GM12875 (cell line): Measurements from ENCODE around the gene ZSCAN12.
"Not testable (repeated sequence)": the region's sequence is repeated elsewhere in the genome, so short reads cannot be mapped to it uniquely, and the experiment has no call there.

ENCODE experiments used
- H3K4me3 ChIP-seq: one replicate; pipeline ENCODE4 v1.5.1; 2011; ENCODE audit warnings: low read depth, low read length, control low read depth
- TF ChIP-seq, protein P1 (sequence below): IDR thresholded peaks from 2 replicates; pipeline ENCODE4 v1.5.1; 2011; ENCODE audit warnings: low read depth, mild to moderate bottlenecking, control low read depth, inconsistent platforms, low read length, moderate library complexity, borderline replicate concordance; ENCODE audit not compliant: insufficient read depth

ZSCAN12 gene

DNA sequence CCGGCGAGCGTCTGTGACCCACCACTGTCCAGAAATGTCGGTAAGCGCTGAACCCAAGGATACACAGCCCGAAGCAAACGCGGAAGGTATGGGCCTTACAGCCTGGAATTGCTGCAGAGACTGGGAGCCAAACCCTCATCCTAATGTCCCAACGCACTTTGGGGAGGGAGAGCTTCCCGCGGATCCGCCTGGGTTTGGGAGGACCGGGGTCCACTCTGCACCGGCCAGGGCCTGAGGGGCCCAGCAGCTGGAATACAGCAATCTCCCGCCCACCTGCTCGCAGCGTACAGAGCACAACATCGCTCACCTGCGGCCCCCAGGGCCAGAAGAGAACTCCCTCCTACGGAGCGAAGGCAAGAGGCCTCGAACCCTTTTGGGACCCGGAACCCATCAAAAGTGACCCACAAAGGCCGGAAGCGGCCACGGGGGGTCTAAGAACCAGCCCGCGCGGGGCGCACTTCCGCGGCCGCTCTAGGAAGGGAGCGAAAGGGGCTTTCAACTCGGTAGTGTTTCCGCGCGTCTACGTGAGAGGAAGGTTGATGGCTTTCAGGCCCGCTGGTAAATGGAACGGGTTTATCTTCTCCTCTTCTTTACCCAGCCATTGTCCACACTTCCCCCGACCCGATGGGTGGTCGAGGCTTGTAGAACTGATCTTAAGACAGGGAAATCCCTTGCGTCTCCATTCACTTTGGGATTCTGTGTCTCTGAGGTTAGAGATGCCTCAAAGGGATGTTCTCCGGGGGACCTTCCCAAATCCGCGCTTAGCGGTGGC is at the start of gene ZSCAN12:
ZSCAN12 (minus strand) TSS at position 398 of the 772 bp plus-strand sequence. CDS start 1,342 bp downstream, outside the sequence.
- H3K4me3 ChIP-seq: peak within 1 kb of the TSS; percentile 57
- TF ChIP-seq, protein P1, sequence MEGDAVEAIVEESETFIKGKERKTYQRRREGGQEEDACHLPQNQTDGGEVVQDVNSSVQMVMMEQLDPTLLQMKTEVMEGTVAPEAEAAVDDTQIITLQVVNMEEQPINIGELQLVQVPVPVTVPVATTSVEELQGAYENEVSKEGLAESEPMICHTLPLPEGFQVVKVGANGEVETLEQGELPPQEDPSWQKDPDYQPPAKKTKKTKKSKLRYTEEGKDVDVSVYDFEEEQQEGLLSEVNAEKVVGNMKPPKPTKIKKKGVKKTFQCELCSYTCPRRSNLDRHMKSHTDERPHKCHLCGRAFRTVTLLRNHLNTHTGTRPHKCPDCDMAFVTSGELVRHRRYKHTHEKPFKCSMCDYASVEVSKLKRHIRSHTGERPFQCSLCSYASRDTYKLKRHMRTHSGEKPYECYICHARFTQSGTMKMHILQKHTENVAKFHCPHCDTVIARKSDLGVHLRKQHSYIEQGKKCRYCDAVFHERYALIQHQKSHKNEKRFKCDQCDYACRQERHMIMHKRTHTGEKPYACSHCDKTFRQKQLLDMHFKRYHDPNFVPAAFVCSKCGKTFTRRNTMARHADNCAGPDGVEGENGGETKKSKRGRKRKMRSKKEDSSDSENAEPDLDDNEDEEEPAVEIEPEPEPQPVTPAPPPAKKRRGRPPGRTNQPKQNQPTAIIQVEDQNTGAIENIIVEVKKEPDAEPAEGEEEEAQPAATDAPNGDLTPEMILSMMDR: peak; percentile 49

DNA sequence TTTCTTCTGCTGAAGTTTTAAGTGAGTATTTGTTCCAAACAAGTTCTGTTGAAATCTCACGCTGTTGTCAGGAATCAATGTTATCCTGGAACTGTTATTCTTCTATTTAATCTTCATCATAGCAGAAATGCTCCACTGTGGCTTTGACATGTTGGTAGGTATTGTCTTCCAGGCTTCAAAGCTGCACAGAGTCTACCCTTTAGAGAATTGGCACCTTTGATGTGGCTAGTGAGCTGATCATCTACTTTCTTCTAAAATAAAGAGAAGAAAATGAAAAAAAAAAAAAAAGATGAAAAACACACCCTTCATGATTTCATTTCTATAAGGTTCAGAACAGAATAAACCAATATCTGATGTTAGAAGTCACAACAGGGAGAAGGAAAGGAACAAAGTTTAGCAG is 49.5 kb upstream of the ZSCAN12 start:
- TF ChIP-seq, protein P1: no peak
- H3K4me3 ChIP-seq: no peak overlapping the region

DNA sequence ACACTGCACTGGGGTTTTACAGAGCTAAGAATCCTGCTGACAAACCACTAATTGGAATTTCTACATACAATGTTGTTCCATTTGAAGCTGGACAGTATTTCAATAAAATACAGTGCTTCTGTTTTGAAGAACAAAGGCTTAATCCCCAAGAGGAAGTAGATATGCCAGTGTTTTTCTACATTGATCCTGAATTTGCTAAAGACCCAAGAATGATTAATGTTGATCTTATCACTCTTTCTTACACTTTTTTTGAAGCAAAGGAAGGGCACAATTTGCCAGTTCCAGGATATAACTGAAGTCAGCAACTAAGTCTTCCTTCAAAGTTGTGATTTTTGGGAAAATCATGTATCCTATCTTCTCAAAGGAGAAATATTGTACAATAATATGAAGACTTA is 48.0 kb upstream of the ZSCAN12 start:
- not testable (repeated sequence) for H3K4me3 ChIP-seq

DNA sequence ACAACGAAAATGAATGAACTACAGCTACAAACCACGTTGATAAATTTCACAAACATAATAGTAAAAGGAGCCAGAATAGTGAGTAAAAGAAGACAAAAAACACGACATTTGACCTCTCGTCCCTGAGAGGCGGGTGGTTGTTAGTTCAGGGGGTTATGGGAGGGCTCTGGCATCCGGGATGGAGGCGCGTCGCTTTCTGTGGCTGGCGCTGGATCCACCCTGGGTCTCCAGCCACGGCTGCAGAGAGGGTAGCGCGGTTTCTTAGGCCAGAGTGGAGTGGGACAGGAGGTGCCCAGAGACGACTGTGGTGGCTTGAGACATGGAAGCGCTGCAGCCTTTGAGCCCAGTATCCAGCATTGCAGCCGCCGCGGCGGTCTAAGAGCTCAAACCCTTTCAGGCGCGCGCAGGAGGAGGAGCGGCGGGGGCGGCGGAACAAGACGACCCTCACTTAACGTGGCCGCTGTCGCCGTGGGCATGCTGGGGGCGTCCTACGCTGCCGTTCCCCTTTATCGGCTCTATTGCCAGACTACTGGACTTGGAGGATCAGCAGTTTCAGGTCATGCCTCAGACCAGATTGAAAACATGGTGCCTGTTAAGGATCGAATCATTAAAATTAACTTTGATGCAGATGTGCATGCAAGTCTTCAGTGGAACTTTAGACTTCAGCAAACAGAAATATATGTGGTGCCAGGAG is 47.4 kb upstream of the ZSCAN12 start:
- H3K4me3 ChIP-seq: no peak overlapping the region
- TF ChIP-seq, protein P1: no peak

DNA sequence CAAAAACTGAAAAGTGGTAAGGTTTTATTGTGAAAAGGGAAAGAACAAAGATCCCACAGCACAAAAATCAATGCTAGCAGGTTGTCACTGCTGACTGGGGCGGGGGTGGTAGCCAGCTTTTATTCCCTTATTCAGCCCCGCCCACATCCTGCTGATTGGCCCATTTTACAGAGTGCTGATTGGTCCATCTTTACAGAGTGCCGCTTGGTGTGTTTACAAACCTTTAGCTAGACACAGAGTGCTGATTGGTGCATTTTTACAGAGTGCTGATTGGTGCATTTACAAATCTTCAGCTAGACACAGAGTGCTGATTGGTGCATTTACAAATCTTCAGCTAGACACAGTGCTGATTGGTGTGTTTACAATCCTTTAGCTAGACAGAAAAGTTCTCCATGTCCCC is 45.2 kb upstream of the ZSCAN12 start:
- H3K4me3 ChIP-seq: not testable (repeated sequence)

DNA sequence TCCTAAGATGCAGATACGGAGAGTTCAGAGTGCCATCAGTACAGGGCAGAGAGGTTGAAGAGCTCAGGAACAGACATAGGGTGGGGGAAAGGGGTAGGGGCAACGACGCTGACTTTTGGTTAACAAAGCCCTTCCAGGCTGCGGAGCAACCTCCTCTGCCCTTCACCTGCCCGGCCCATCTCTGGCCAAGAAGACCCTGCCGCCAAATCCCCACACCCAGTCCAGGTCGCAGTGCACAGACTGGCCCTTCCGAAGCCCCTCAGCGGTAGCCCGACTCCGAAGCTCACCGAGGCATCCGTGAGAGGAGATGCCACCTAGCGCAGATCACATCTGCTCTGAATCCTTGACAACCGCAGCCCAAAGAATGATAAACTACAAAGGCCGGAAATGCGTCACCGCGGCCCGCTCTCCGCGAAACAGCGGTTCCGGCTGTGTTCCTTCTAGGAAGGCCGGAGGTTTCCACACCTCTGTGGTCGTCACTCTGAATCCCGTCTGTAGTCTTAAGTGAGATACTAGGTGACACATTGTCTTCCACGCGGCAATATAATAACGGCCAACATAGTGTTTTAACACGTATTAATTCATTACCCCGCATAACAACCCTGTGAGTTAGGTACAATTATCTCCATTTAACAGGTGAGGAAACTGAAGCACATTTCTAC is 43.7 kb upstream of the ZSCAN12 start, which contains the start of gene ZSCAN23:
ZSCAN23 (minus strand) TSS at position 380 of the 662 bp plus-strand sequence. CDS start 7,225 bp downstream, outside the sequence.
- TF ChIP-seq, protein P1: no peak
- peak within 1 kb of the TSS; percentile 67 for H3K4me3 ChIP-seq

DNA sequence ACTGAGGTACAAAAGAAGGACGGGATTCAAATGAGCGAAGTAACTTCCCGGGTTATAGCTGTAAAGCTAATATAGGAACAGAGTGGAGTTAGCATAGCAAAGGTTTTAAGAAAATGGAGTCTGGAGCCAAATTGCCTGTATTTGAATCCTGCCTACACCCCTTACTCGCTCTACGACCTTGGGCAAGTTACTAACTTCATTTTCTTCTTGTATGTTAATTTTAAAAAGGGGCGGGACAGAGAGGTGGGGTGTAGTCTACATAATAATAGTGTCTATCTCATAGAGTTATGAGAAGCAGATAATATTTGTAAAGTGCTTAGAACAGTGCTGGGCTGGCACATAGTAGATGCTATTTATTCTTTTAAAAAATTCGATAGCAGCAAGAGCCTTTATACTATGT is 43.0 kb upstream of the ZSCAN12 start:
- H3K4me3 ChIP-seq: peak overlapping the region; percentile 67
- TF ChIP-seq, protein P1: no peak

DNA sequence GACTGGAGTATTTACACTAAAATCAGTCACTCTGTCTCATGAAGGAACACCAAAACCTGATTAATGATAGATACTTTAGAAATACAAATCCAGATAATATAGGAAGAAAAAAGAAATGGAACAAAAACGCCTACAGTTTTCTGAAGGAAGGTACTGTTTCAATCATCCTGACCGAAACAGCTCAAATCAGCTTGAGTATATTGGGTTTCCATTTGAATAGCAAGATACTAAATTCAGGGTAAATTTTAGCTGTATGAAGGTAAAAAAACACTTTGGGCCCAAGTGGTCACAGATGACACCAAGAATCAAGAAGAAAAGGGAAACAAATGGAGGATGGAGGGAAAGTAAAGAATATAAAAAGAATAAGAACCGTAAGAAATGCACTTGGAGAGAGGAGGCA is 36.9 kb upstream of the ZSCAN12 start:
- no peak overlapping the region for H3K4me3 ChIP-seq
- TF ChIP-seq, protein P1: no peak
